AG09309 (cell line): ENCODE measurements around the gene RIMOC1.

Experiments
- DNase-seq: peaks from one replicate; pipeline ENCODE4 v3.0.0-alpha.2; 2010; ENCODE audit warnings: low read depth
- H3K4me3 ChIP-seq: 2 replicates; pipeline ENCODE4 v1.5.1; 2011; ENCODE audit warnings: mild to moderate bottlenecking, low read depth, low read length, moderate library complexity; ENCODE audit not compliant: control insufficient read depth
- TF ChIP-seq, protein P1 (sequence below): IDR thresholded peaks from 2 replicates; pipeline ENCODE4 v1.5.1; 2011; ENCODE audit warnings: mild to moderate bottlenecking, low read depth, low read length, inconsistent platforms; ENCODE audit not compliant: insufficient read depth, control insufficient read depth; ENCODE audit errors: missing control alignments

The RIMOC1 gene

DNA sequence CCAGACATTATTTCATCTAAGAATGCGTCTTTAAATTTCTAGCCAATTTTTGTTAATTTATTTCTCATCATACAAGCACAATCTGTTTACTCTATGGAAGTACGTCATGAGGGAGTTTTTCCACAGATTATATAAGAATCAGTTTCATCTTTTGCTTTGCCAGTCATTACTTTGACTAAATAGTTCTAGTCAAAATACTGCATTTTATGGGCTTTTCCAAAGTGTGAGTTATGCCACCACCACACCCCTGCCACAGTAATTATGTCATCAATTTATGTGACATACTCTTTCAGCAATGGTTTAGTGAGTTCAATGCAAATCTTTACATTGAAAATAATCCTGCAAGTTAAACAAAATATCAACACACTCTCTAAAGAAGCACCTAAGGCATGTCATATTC is 2.0 kb downstream of the RIMOC1 start:
- TF ChIP-seq, protein P1, sequence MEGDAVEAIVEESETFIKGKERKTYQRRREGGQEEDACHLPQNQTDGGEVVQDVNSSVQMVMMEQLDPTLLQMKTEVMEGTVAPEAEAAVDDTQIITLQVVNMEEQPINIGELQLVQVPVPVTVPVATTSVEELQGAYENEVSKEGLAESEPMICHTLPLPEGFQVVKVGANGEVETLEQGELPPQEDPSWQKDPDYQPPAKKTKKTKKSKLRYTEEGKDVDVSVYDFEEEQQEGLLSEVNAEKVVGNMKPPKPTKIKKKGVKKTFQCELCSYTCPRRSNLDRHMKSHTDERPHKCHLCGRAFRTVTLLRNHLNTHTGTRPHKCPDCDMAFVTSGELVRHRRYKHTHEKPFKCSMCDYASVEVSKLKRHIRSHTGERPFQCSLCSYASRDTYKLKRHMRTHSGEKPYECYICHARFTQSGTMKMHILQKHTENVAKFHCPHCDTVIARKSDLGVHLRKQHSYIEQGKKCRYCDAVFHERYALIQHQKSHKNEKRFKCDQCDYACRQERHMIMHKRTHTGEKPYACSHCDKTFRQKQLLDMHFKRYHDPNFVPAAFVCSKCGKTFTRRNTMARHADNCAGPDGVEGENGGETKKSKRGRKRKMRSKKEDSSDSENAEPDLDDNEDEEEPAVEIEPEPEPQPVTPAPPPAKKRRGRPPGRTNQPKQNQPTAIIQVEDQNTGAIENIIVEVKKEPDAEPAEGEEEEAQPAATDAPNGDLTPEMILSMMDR = no peak
- no peak for DNase-seq
- no peak overlapping the region for H3K4me3 ChIP-seq

DNA sequence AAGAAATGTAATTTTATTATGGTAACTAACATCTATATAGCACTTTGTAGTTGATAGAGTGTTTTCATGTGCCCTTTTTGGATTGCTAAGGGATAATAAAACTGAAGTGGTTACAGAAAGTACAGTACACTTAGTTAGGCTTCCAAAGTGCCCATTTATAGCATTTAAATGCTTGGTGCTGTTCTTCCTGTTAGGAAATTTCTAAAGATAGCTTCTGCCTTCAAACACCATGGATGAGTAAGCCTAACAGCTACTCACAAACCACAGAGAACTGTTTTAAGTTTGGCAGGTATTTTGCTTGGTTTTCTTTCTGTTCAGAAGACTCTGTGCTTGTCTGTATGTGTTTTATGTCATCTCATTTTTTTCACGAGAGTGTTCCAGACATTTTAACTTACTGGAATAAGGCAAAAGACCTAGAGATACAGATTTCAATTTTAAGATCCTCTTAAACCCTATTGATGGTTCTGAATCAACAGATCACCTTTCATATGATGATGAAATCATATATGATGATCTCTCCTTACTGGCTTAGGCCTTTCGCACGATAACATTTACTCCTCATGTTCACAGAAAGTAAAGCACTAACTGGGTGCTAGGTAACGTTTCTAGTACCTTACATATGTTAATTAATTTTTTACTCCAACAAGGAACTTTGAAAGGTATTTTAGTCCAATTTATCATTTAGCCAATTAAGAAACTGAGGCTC is 4.4 kb downstream of the RIMOC1 start:
- H3K4me3 ChIP-seq = no peak overlapping the region
- peak; percentile 55 for DNase-seq
- TF ChIP-seq, protein P1 = no peak

DNA sequence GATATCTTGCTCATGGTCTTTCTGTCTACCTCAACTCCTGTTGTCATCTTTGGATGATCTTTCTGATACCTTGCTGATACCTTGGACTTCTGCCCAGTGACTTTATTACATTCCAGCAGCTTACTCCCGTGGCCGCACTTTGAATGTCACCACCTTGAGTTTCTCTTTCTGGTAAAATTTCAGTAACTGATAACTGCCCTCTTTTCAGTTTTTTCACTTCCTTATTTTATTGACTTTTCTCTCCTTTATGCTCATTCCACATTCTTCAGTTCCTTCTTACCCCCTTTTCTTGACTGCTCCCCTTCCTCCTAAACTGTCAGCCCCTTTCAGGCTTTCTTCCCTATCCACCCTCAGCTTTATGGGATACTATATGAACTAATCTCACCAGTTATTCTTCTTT is 14.0 kb downstream of the RIMOC1 start:
- DNase-seq = no peak
- no peak overlapping the region for H3K4me3 ChIP-seq

DNA sequence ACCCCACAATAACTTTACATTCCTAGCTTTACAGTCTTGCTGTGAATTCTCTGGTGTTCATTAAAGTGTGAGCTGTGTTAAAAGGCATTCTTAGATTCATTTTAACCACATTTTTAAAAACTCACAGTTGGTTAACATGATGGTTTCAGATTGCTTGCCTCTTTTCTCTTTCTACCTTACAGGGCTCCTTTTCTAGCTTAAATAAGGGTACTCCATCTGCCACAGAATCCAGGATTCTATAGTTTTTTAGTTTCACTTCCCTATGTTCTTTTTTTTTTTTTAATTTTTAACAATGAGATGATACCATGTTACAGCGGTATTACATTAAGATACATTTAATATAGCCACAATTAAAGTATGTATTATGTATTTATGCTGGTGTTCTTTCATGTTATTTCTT is 17.0 kb downstream of the RIMOC1 start:
- no peak overlapping the region for H3K4me3 ChIP-seq
- TF ChIP-seq, protein P1 = no peak
- DNase-seq = no peak

More for the DNA sequence above, 14.0 kb downstream of the RIMOC1 start:
- TF ChIP-seq, protein P1 = no peak

DNA sequence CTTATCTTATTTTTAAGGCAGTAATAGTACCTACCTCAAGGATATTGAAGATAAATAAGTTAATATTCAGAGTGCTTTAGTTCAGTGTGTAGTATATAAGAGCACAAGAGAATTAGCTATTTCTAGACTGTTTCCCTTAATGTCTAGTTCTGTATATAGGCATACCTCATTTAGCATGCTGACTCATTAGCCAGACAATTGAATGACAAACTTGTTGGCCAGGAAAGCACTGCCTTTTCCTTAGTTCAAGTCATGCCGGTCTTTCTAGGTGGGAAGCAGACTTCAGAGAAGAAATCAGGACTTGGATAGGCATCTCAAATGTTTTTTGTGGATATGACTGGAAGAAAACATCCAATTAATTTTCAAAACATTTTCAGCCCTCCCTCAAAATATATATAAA is 17.7 kb downstream of the RIMOC1 start:
- DNase-seq = no peak
- no peak overlapping the region for H3K4me3 ChIP-seq
- TF ChIP-seq, protein P1 = no peak

DNA sequence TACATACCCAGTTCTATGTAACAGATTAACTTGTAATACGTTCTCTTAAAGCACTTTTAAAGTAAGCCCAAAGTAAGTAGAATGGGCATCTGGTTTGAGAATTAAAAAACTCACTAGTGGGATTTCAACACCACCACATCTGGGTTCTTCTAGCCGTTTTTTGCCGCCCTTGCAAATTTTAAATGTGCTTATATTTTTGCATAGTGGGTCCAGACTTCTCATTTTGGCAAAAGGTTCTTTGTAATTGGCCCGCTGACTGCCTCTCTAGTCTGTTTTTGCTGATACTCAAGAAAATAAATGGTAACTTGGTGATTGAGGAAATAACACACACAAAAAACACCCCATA is 20.4 kb downstream of the RIMOC1 start:
- TF ChIP-seq, protein P1 = no peak
- DNase-seq = no peak
- H3K4me3 ChIP-seq = peak overlapping the region; percentile 71
